HepG2 (cell line): ENCODE measurements around the gene HSD17B8. TPM values are rescaled to one million over a fixed set of nuclear protein-coding genes. Genes with fewer than 3 reads are reported as not detected.

ENCODE experiments used
- ATAC-seq: fragments of 200-7000 bp; cut with Tn5 transposase; 3 replicates; pipeline ENCODE4 v1.9.1; 2020; ENCODE audit warnings: mild to moderate bottlenecking, moderate library complexity
- BruUV-seq: library from RNA; stranded (reverse); fragments of 400-500 nt; replicated peaks from 2 replicates; lab custom pipeline; 2021; lab: Mats Ljungman, UMichigan
- CTCF ChIA-PET: fragments of 300-600 bp; formaldehyde crosslinking; extraction: SDS; loops from one replicate; lab custom pipeline; 2021; ENCODE audit warnings: low total read pairs, inconsistent platforms, low intra/inter-chr PET ratio; lab: Yijun Ruan, JAX
- POLR2A ChIA-PET: fragments of 350-600 bp; sonication (Branson Sonifier 250); formaldehyde crosslinking; loops from one replicate; lab custom pipeline; 2020; ENCODE audit warnings: antibody characterized with exemption, inconsistent platforms; lab: Yijun Ruan, JAX
- DNase-seq: peaks from one replicate; pipeline ENCODE4 v3.0.0-alpha.2; 2015; ENCODE audit warnings: low spot score
- FAIRE-seq: peaks from 3 replicates; lab custom pipeline; 2011; peaks lifted over from hg19 to GRCh38; lab: Jason Lieb, UNC
- H2AFZ ChIP-seq: one replicate; pipeline ENCODE4 v1.6.1; 2011; ENCODE audit warnings: low read length, inconsistent platforms
- H3K27ac ChIP-seq: fragments of 300-600 bp; 3 replicates; pipeline ENCODE4 v1.8.0; 2011; ENCODE audit warnings: mixed run types, mild to moderate bottlenecking, mixed read lengths, low read length, inconsistent platforms; ENCODE audit not compliant: insufficient read depth; ENCODE audit errors: extremely low read length
- H3K27me3 ChIP-seq, 2 experiments: fragments of 200-600 bp in 1 of 2; 2 replicates in 1 of 2; 3 replicates in 1 of 2; pipeline versions ENCODE4 v1.6.0 to v1.8.0; 2011; ENCODE audit warnings: low read length in 2 of 2, mild to moderate bottlenecking in 2 of 2, moderate library complexity in 2 of 2, inconsistent platforms in 1 of 2; ENCODE audit not compliant: insufficient read depth in 2 of 2, control insufficient read depth in 1 of 2
- H3K36me3 ChIP-seq, 2 experiments: fragments of 200-600 bp in 1 of 2; replicated peaks in 1 of 2; 2 replicates in 1 of 2; 3 replicates in 1 of 2; pipeline versions ENCODE4 v1.5.1 to v1.8.0; 2011; ENCODE audit warnings: low read length in 2 of 2, inconsistent platforms in 1 of 2; ENCODE audit not compliant: insufficient read depth in 2 of 2, control insufficient read depth in 1 of 2
- H3K4me1 ChIP-seq: 2 replicates; pipeline ENCODE4 v1.5.1; 2012; ENCODE audit warnings: low read length, inconsistent platforms; ENCODE audit not compliant: insufficient read depth
- H3K4me2 ChIP-seq: 2 replicates; pipeline ENCODE4 v1.6.0; 2011; ENCODE audit warnings: low read depth, low read length, inconsistent platforms
- H3K4me3 ChIP-seq, 3 experiments: fragments of 200-600 bp in 1 of 3; sonication (generic), shearing (Covaris generic) in 1 of 3; replicated peaks in 1 of 3; 2 replicates each; pipeline ENCODE4 v1.5.1; 2011 to 2016; ENCODE audit warnings: low read length in 3 of 3, inconsistent platforms in 2 of 3, low read depth in 2 of 3, mild to moderate bottlenecking in 2 of 3, control low read depth in 1 of 3, mixed read lengths in 1 of 3; ENCODE audit not compliant: insufficient read depth in 1 of 3
- H3K79me2 ChIP-seq: one replicate; pipeline ENCODE4 v1.6.1; 2011; ENCODE audit warnings: low read length, inconsistent platforms; ENCODE audit not compliant: insufficient read depth
- H3K9ac ChIP-seq: 2 replicates; pipeline ENCODE4 v1.6.0; 2011; ENCODE audit warnings: mild to moderate bottlenecking, low read depth, low read length, inconsistent platforms; ENCODE audit not compliant: insufficient read depth
- H3K9me3 ChIP-seq: 2 replicates; pipeline ENCODE4 v1.5.1; 2012; ENCODE audit warnings: mild to moderate bottlenecking, low read length
- H4K20me1 ChIP-seq: 2 replicates; pipeline ENCODE4 v1.6.0; 2011; ENCODE audit warnings: inconsistent platforms, mild to moderate bottlenecking, low read length, moderate library complexity; ENCODE audit not compliant: insufficient read depth
- DNMT1 ChIP-seq: sonication (generic); formaldehyde crosslinking; IDR thresholded peaks from 2 replicates; pipeline ENCODE4 v1.5.1; 2020; ENCODE audit warnings: mild to moderate bottlenecking, missing genetic modification reagents
- EEA1 ChIP-seq: sonication (generic); formaldehyde crosslinking; IDR thresholded peaks from 2 replicates; pipeline ENCODE4 v1.5.1; 2020; ENCODE audit warnings: mild to moderate bottlenecking, missing genetic modification reagents, borderline replicate concordance
- ELF4 ChIP-seq: sonication (generic); formaldehyde crosslinking; IDR thresholded peaks from 2 replicates; pipeline ENCODE4 v1.5.0; 2020; ENCODE audit warnings: missing genetic modification reagents, mild to moderate bottlenecking, moderate library complexity, borderline replicate concordance
- GLMP ChIP-seq: sonication (generic); formaldehyde crosslinking; IDR thresholded peaks from 2 replicates; pipeline ENCODE4 v1.9.0; 2021; ENCODE audit warnings: missing genetic modification reagents, mild to moderate bottlenecking, borderline replicate concordance
- GRHL1 ChIP-seq: sonication (generic); formaldehyde crosslinking; conservative IDR thresholded peaks from 2 replicates; pipeline ENCODE4 v1.8.0; 2022; ENCODE audit warnings: missing genetic modification reagents
- HMGXB4 ChIP-seq, 2 experiments: sonication (generic) in 1 of 2; formaldehyde crosslinking in 1 of 2; IDR thresholded peaks; 2 replicates each; pipeline versions ENCODE4 v1.4.0 to v1.6.1; 2018 to 2020; ENCODE audit warnings: missing genetic modification reagents in 2 of 2, borderline replicate concordance in 1 of 2, low read depth in 1 of 2, mild to moderate bottlenecking in 1 of 2, missing biosample characterization in 1 of 2
- MED1 ChIP-seq: sonication (generic); formaldehyde crosslinking; IDR thresholded peaks from 2 replicates; pipeline ENCODE4 v1.4.0; 2020; ENCODE audit warnings: missing genetic modification reagents
- SIX4 ChIP-seq: sonication (generic); formaldehyde crosslinking; IDR thresholded peaks from 2 replicates; pipeline ENCODE4 v1.4.0; 2020; ENCODE audit warnings: missing genetic modification reagents
- STAT6 ChIP-seq: sonication (generic); formaldehyde crosslinking; IDR thresholded peaks from 2 replicates; pipeline ENCODE4 v1.4.0; 2020; ENCODE audit warnings: missing genetic modification reagents, mild to moderate bottlenecking, borderline replicate concordance
- TEAD3 ChIP-seq: optimal IDR thresholded peaks from 2 replicates; pipeline ENCODE3; 2016; ENCODE audit warnings: borderline replicate concordance
- ZNF329 ChIP-seq: sonication (generic); formaldehyde crosslinking; IDR thresholded peaks from 2 replicates; pipeline ENCODE4 v1.9.0; 2021; ENCODE audit warnings: low read depth, mild to moderate bottlenecking, missing genetic modification reagents
- ZNF761 ChIP-seq: sonication (generic); formaldehyde crosslinking; conservative IDR thresholded peaks from 2 replicates; pipeline ENCODE4 v1.4.0; 2020; ENCODE audit warnings: mild to moderate bottlenecking, missing genetic modification reagents
- ZNF841 ChIP-seq: sonication (generic); formaldehyde crosslinking; IDR thresholded peaks from 2 replicates; pipeline ENCODE4 v1.8.1; 2023; ENCODE audit warnings: missing genetic modification reagents, borderline replicate concordance
- WGBS: methylation state at CpG from one replicate; pipeline ENCODE4 v1.1.6; 2017; ENCODE audit warnings: low lambda C conversion rate; 5-methylcytosine and 5-hydroxymethylcytosine counted together
- in situ Hi-C: cut with HindIII; loops from 2 replicates; pipeline ENCODE4 v1.10.0; 2017; ENCODE audit warnings: low pct_unique_long_range_greater_than_20kb; ENCODE audit not compliant: extremely low pct_ligation_motif_present
- intact Hi-C: fragments of 100-400 bp; cut with micrococcal nuclease; formaldehyde crosslinking; loops from one replicate; pipeline ENCODE4 v1.10.0; 2022; ENCODE audit not compliant: unreplicated experiment
- polyA plus RNA-seq, 8 experiments: library from polyadenylated mRNA; depleted of rRNA in 3 of 8; stranded (reverse) in 7 of 8; unstranded in 1 of 8; fragments of >200 nt; fragmentation: Illumina TruSeq in 4 of 8; extraction: Trizol in 4 of 8; gene quantifications; 2 replicates each; pipeline versions ENCODE4 v1.2.1 to v1.2.3, GENCODE V29; 2011 to 2016; ENCODE audit warnings: low read depth in 4 of 8, missing spikeins in 1 of 8, mixed read lengths in 1 of 8; ENCODE audit not compliant: insufficient read depth in 1 of 8
- total RNA-seq, 5 experiments: library from RNA; depleted of rRNA; stranded (reverse); fragments of >200 nt; fragmentation: Illumina TruSeq; extraction: Trizol; gene quantifications; 2 replicates each; pipeline ENCODE4 v1.2.3, GENCODE V29; 2016; ENCODE audit warnings: low read depth in 1 of 5

Gene HSD17B8
- total and polyA plus RNA-seq, 2 of the 13 experiments (the other 11 are each of a cell fraction or from before 2014, with no cell fraction given): 12.6 to 20.1 TPM

- no peak for TF ChIP-seq TEAD3 (CRISPR knock-in tag)
These were observed 27.5 kb upstream of the HSD17B8 start (continued) for GRCh38 chr6:33176906-33177305.

GRCh38 chr6:33177552-33178446, 26.7 kb upstream of the HSD17B8 start:
- CTCF ChIA-PET: no interaction called here
- FAIRE-seq (no peak), ATAC-seq (no peak), DNase-seq (no peak)
- Histone ChIP-seq H4K20me1 (no peaks in the 10 kb centered on the region), H3K27me3 (peaks cover 6 to 63% of the 10 kb centered on the region in 2 experiments; a peak in 4 of 5 replicates), H3K4me2 (no peak overlapping the region), H3K79me2 (no peaks in the 10 kb centered on the region), H3K4me3 (no peak overlapping the region), H3K27ac (no peak overlapping the region), H2AFZ (no peak overlapping the region), H3K36me3 (no peaks in the 10 kb centered on the region), H3K9me3 (peaks cover 4% of the 10 kb centered on the region; the same call in 1 of the 2 replicates), H3K9ac (no peak overlapping the region), H3K4me1 (peaks cover 14% of the 10 kb centered on the region)
- 47% methylated on average over 17 of the region's 19 CpGs for WGBS
- POLR2A ChIA-PET: no interaction called here
- intact Hi-C loops: no loop called here
- BruUV-seq: no TSS peak
- in situ Hi-C loops: no loop called here
- TF ChIP-seq HMGXB4 (CRISPR knock-in tag; IDR thresholded peaks at IDR 0.05; ENCODE audit: borderline replicate concordance in 1 of 2, low read depth in 1 of 2) (no peak), EEA1 (CRISPR knock-in tag) (no peak), ELF4 (CRISPR knock-in tag) (no peak), ZNF761 (CRISPR knock-in tag) (no peak), ZNF329 (CRISPR knock-in tag) (no peak), GRHL1 (CRISPR knock-in tag) (no peak), MED1 (CRISPR knock-in tag) (no peak), SIX4 (CRISPR knock-in tag) (no peak), GLMP (no peak), STAT6 (no peak), DNMT1 (CRISPR knock-in tag) (no peak), ZNF841 (CRISPR knock-in tag) (no peak)
